Epithelial cell of proximal tubule (primary cell): ENCODE data around the gene UGT1A4. TPM values are rescaled to one million over a fixed set of nuclear protein-coding genes. Genes with fewer than 3 reads are reported as not detected.

Experiments used
- DNase-seq: peaks from one replicate; pipeline ENCODE4 v3.0.0-alpha.2; 2011; ENCODE audit warnings: low read depth
- H3K4me3 ChIP-seq: 2 replicates; pipeline ENCODE4 v1.5.1; 2011; ENCODE audit warnings: low read depth, mild to moderate bottlenecking, low read length
- total RNA-seq: library from RNA; depleted of rRNA; stranded (reverse); fragments of >200 nt; gene quantifications from 2 replicates; pipeline ENCODE4 v1.2.3, GENCODE V29; 2015
- TF ChIP-seq, protein P1 (sequence below): conservative IDR thresholded peaks from 2 replicates; pipeline ENCODE4 v1.5.1; 2012; ENCODE audit warnings: low read depth, mild to moderate bottlenecking, low read length

UGT1A4 gene
- total RNA-seq, 1 donor from 2014 or later, result not detected

DNA sequence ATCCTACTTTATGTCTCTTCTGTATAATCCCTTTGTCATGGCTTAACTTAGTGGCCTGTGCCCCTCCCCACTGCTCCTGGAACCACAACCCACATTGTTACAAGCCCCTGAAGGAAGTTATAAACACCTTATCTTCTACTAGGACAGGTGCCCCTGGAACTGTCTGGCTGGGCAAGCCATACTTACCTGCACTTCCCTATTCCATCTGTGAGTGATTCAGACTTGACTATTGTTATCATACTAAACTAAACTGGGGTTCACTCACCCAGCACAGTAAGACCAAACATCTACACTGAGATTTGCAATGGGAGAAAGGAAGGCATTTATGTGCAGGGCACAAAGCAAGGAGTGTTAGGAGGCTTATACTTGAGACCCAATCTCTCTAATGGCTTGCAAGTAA lies 29.5 kb upstream of the UGT1A4 start:
- no peak overlapping the region for H3K4me3 ChIP-seq
- no peak for DNase-seq
- TF ChIP-seq, protein P1, sequence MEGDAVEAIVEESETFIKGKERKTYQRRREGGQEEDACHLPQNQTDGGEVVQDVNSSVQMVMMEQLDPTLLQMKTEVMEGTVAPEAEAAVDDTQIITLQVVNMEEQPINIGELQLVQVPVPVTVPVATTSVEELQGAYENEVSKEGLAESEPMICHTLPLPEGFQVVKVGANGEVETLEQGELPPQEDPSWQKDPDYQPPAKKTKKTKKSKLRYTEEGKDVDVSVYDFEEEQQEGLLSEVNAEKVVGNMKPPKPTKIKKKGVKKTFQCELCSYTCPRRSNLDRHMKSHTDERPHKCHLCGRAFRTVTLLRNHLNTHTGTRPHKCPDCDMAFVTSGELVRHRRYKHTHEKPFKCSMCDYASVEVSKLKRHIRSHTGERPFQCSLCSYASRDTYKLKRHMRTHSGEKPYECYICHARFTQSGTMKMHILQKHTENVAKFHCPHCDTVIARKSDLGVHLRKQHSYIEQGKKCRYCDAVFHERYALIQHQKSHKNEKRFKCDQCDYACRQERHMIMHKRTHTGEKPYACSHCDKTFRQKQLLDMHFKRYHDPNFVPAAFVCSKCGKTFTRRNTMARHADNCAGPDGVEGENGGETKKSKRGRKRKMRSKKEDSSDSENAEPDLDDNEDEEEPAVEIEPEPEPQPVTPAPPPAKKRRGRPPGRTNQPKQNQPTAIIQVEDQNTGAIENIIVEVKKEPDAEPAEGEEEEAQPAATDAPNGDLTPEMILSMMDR, result no peak

DNA sequence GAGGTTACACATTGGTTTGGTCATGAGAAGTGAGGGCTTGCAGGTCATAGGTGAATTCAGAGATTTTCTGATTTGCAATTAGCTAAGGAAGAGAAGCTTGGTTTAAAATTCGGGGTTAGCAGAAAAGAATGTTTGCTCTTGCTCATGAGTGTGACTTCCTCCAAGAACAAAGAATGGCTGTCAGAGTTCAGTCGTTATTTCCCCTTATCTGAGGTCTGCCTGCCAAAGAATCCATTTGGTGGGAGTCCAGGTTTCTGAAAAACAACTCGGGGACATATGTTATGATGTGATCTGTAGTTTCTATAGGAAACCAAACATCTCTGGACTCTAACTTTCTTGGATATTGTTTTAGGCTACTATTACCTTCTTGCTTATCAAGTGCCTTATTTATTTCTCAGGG lies 29.0 kb upstream of the UGT1A4 start:
- TF ChIP-seq, protein P1, result no peak
- H3K4me3 ChIP-seq, result no peak overlapping the region
- no peak for DNase-seq

DNA sequence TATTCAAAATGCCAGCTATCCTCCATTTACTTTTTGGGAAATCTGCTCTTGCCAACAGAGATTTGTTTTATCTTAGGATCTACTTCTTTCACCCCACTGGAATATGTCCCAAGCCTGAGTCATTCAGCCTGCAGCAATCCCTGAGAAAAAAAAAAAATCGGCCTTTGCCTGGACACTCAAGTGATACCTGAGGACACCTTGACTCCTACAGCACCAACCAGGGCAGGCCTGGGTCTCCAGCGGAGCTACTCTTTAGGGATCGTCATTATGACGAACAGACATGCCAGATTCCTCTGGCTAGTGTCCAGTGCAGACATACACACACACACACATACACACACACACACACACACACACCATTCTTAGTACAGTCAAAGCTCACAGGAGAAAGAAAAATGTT lies 28.1 kb upstream of the UGT1A4 start:
- no peak overlapping the region for H3K4me3 ChIP-seq
- DNase-seq, result no peak
- TF ChIP-seq, protein P1, result no peak

DNA sequence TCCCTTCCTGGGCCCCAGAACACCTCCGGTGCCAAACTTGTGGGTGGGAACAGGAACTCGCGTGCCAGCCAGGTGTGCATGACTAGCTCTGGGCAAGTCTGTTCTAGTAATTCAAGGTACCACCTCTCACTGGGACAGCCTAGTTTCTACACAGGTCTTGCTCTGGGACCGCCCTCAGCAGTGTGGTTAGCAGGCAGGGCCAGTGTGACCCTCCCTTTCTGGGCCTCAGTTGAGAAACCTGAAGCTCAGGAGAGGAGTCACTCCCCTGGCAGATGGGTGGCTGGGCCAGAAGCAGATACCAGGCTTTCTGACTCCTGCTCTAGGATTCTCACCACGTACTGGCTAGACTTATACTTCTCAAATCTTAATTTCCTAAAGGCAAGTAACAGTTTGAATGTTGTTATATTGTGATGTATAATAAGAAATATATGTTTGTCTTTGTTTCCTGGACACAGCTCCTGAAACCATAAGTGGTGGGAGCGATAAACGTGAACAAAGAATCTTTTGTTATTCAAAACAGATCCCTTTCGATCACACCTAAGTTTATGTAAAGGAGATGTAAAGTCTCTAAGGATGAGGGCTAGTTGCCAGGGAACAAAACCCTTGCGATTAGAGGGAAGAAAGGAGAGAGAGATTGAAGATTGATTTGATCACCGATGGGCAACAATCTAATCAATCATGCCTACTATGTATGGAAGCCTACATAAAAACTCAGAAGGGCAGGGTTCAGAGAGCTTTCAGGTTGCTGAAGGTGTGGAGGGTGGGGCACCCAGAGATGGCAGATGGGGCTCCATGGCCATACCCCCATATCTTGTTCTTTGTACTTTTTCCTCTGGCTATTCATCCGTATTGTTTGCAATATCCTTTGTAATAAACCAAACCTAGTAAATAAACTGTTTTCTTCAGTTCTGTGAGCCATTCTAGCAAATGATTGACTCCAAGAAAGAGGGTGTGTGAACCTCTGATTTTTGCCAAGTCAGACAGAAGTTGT lies 26.8 kb upstream of the UGT1A4 start:
- no peak for DNase-seq
- TF ChIP-seq, protein P1, result no peak
- H3K4me3 ChIP-seq, result peak overlapping the region; percentile 48

DNA sequence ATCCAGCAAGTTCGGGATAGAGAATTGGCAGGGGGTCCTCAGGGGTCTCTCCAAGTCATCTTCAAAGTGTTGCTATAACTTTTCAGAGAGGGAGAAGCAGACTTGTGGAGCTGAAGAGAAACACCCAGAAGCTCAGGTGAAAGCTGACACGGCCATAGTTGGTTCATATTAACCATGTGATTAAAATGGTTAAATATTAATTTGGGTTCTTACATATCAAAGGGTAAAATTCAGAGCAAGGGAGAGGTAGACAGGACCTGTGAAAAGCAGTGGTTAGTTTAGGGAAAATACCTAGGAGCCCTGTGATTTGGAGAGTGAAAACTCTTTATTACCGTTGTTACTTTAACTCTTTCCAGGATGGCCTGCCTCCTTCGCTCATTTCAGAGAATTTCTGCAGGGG lies 25.9 kb upstream of the UGT1A4 start, which contains the start of gene UGT1A6:
TSS of gene UGT1A6 (plus strand) at position 243 of the 400 bp plus-strand sequence. CDS start at position 358, 115 bp downstream.
- TF ChIP-seq, protein P1, result no peak
- no peak for DNase-seq
- H3K4me3 ChIP-seq, result peak within 1 kb of the TSS; percentile 48

DNA sequence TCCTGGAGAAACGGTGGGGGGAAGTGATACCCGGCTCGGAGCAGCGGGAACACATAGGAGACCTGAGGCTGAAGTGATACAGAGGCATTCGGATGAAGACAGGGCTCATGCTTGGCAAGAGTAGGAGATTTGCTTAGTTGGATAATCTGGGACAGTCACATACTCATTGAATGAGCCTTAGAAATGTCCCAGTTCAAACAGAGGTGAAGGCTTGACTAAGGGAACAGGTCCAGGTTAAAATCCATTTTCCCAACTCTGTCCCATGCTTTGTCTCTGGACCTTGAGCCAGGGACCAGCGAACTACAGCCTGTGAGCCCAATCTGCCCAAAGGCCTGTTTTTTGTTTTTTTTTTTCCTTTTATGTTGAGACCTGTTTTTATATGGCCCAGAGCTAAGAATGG lies 24.6 kb upstream of the UGT1A4 start:
- TF ChIP-seq, protein P1, result no peak
- H3K4me3 ChIP-seq, result peak overlapping the region; percentile 48
- DNase-seq, result no peak
